DND-41 (cell line): Measurements from ENCODE around the gene ZNF583.
A peak's percentile ranks its signal among the peaks of the same experiment; 100 is the strongest.

Source experiments
- ATAC-seq: fragments of 200-7000 bp; cut with Tn5 transposase; 3 replicates; pipeline ENCODE4 v1.9.1; 2021; ENCODE audit warnings: low read depth; ENCODE audit not compliant: insufficient read depth
- DNase-seq: peaks from one replicate; pipeline ENCODE4 v3.0.0-alpha.2; 2020
- H2AFZ ChIP-seq: 2 replicates; pipeline ENCODE4 v1.6.0; 2012; ENCODE audit warnings: low read depth, low read length
- H3K27ac ChIP-seq: 2 replicates; pipeline ENCODE4 v1.5.1; 2012; ENCODE audit warnings: low read length, inconsistent platforms
- H3K27me3 ChIP-seq: fragments of 200-600 bp; sonication (generic); 2 replicates; pipeline ENCODE4 v1.6.0; 2012; ENCODE audit warnings: low read length, mild to moderate bottlenecking, inconsistent platforms; ENCODE audit not compliant: insufficient read depth, poor library complexity
- H3K36me3 ChIP-seq: 2 replicates; pipeline ENCODE4 v1.5.1; 2012; ENCODE audit warnings: low read length, inconsistent platforms; ENCODE audit not compliant: insufficient read depth
- H3K4me1 ChIP-seq: 2 replicates; pipeline ENCODE4 v1.5.1; 2012; ENCODE audit warnings: mild to moderate bottlenecking, low read length; ENCODE audit not compliant: insufficient read depth
- H3K4me2 ChIP-seq: 2 replicates; pipeline ENCODE4 v1.6.0; 2012; ENCODE audit warnings: mild to moderate bottlenecking, moderate library complexity, low read length, inconsistent platforms; ENCODE audit not compliant: insufficient read depth
- H3K4me3 ChIP-seq, 2 experiments: fragments of 200-600 bp in 1 of 2; shearing (Covaris generic) in 1 of 2; 2 replicates each; pipeline ENCODE4 v1.5.1; 2012 to 2016; ENCODE audit warnings: inconsistent platforms in 2 of 2, low read length in 2 of 2, mild to moderate bottlenecking in 2 of 2, low read depth in 1 of 2, moderate library complexity in 1 of 2
- H3K79me2 ChIP-seq: 2 replicates; pipeline ENCODE4 v1.6.0; 2012; ENCODE audit warnings: low read length, inconsistent platforms; ENCODE audit not compliant: insufficient read depth
- H3K9ac ChIP-seq: 2 replicates; pipeline ENCODE4 v1.6.0; 2012; ENCODE audit warnings: low read depth, mild to moderate bottlenecking, inconsistent platforms, low read length, moderate library complexity
- H3K9me3 ChIP-seq: 2 replicates; pipeline ENCODE4 v1.5.1; 2012; ENCODE audit warnings: low read length, moderate library complexity, mild to moderate bottlenecking, inconsistent platforms; ENCODE audit not compliant: insufficient read depth, severe bottlenecking
- H4K20me1 ChIP-seq: 2 replicates; pipeline ENCODE4 v1.6.0; 2012; ENCODE audit warnings: low read length; ENCODE audit not compliant: insufficient read depth
- EZH2 ChIP-seq: IDR thresholded peaks from 3 replicates; pipeline ENCODE4 v1.6.1; 2012; ENCODE audit warnings: borderline replicate concordance, low read depth, mild to moderate bottlenecking, moderate library complexity, low read length, inconsistent platforms; ENCODE audit not compliant: severe bottlenecking
- TF ChIP-seq, protein P1 (sequence below): IDR thresholded peaks from 2 replicates; pipeline ENCODE4 v1.5.1; 2012; ENCODE audit warnings: borderline replicate concordance, low read length, moderate library complexity, mild to moderate bottlenecking; ENCODE audit not compliant: poor library complexity, severe bottlenecking; ENCODE audit errors: extremely low read depth

ZNF583 gene

DNA sequence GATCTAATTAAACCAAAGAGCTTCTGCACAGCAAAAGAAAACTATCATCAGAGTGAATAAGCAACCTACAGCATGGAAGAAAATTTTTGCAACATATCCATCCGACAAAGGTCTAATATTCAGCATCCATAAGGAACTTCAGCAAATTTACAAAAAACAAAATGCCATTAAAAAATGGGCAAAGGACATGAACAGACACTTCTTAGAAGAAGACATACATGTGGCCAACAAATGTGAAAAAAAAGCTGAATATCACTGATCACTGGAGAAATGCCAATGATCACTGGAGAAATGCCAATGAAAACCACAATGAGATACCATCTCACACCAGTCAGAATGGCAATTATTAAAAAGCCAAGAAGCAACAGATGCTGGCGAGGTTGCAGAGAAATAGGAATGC lies 43.3 kb upstream of the ZNF583 start:
- ATAC-seq (no peak), DNase-seq (no peak)
- Histone ChIP-seq H4K20me1 (no peaks in the 10 kb centered on the region), H3K4me2 (no peak overlapping the region), H3K4me1 (no peaks in the 10 kb centered on the region), H3K9ac (no peak overlapping the region), H3K9me3 (peaks cover 4% of the 10 kb centered on the region), H3K79me2 (no peaks in the 10 kb centered on the region), H3K4me3 (no peak overlapping the region), H3K27ac (no peak overlapping the region), H3K27me3 (no peaks in the 10 kb centered on the region), H2AFZ (no peak overlapping the region), H3K36me3 (no peaks in the 10 kb centered on the region)
- TF ChIP-seq, protein P1, sequence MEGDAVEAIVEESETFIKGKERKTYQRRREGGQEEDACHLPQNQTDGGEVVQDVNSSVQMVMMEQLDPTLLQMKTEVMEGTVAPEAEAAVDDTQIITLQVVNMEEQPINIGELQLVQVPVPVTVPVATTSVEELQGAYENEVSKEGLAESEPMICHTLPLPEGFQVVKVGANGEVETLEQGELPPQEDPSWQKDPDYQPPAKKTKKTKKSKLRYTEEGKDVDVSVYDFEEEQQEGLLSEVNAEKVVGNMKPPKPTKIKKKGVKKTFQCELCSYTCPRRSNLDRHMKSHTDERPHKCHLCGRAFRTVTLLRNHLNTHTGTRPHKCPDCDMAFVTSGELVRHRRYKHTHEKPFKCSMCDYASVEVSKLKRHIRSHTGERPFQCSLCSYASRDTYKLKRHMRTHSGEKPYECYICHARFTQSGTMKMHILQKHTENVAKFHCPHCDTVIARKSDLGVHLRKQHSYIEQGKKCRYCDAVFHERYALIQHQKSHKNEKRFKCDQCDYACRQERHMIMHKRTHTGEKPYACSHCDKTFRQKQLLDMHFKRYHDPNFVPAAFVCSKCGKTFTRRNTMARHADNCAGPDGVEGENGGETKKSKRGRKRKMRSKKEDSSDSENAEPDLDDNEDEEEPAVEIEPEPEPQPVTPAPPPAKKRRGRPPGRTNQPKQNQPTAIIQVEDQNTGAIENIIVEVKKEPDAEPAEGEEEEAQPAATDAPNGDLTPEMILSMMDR: no peak
- TF ChIP-seq EZH2: no peak

DNA sequence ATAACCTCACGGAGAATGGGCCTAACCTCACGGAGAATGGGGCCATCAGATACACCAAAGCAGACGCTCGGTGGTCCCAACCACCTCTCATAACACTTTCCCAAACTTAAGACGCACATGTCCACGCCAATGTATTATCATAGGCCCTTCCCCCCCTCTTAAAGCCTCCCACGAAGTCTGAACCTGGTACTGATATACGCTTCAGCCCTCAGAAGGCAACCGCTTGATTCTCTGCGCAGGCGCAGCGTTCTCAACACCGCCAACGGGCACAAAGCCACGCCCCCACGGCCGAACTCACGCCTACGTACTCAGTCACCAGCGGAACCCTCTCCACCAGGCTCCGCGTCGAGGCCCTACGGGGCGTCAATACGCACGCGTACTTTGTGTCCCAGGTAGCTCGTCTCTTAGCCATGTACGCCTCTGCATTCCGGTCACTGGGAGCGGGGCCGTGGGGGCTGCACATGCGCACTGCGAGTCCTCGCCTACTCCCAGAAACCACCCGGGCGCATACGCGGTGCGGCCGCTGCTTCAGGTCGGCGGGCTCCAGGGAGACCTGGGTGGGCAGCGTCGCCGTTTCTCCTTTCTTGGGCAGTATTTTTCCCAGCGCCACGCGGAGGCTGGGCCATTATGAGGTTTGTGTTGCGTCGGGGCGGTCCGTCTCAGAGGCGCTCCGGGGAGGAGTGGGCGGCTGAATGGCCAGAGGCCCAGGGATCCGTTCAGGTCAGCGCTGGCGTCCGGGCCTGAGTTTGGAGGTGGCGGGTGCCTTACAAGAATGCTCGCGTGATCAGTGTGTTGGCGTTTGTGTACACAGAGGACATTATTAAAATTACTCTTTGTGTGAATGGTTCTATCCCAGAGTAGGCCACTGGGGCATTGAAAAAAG lies 36.1 kb upstream of the ZNF583 start:
- Histone ChIP-seq H4K20me1 (no peaks in the 10 kb centered on the region), H3K4me3 (peak overlapping the region in 1 of 2 experiments; percentile 28; a peak in 2 of 4 replicates), H3K9me3 (no peaks in the 10 kb centered on the region), H3K4me1 (no peaks in the 10 kb centered on the region), H2AFZ (no peak overlapping the region), H3K27ac (no peak overlapping the region), H3K79me2 (no peaks in the 10 kb centered on the region), H3K9ac (no peak overlapping the region), H3K36me3 (no peaks in the 10 kb centered on the region), H3K27me3 (peaks cover 10% of the 10 kb centered on the region), H3K4me2 (no peak overlapping the region)
- DNase-seq (peak; percentile 36), ATAC-seq (peak; percentile 40; the same call in 2 of the 3 replicates)
- TF ChIP-seq, protein P1: no peak
- TF ChIP-seq EZH2: no peak

DNA sequence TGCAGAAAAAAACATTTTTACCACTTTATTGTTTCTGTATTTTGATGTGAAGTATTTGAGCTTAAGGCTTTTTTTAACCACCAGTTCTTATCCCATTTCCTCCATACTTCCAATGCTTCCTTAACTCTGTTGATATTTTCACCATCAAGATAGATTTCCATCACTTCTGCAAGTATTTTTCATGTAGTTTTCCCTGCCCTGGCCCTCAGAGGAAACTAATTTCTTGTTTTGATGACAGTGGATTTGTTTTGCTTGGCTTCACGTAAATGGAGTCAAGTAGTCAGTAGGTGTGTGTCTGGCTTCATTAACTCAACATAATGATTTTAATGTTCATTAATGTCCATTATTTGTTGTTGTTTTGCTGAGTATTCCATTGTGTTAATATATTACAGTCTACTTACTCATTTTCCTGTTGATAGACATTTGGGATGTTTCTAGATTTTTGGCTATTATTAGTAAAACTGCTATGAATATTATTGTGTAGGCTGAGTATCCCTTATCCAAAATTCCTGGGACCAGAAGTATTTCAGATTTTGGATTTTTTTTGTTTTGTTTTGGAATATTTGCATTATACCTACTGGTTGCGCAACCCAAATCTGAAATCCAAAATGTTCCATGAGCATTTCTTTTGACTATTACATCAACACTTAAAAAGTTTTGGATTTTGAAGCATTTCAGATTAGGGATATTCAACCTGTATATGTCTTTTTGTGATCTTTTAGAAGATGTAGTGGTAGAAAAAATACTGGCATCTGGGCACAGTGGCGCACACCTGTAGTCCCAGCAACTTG lies 34.1 kb upstream of the ZNF583 start:
- peaks cover 10% of the 10 kb centered on the region for H3K27me3 ChIP-seq
- no peaks in the 10 kb centered on the region for H3K79me2 ChIP-seq
- H3K36me3 ChIP-seq: no peaks in the 10 kb centered on the region
- no peak overlapping the region for H3K9ac ChIP-seq
- no peak for ATAC-seq
- no peaks in the 10 kb centered on the region for H3K4me1 ChIP-seq
- H3K27ac ChIP-seq: no peak overlapping the region
- no peak overlapping the region for H3K4me2 ChIP-seq
- no peak overlapping the region for H2AFZ ChIP-seq
- TF ChIP-seq, protein P1: no peak
- no peak for TF ChIP-seq EZH2
- no peaks in the 10 kb centered on the region for H4K20me1 ChIP-seq
- no peaks in the 10 kb centered on the region for H3K9me3 ChIP-seq
- DNase-seq: no peak
- no peak overlapping the region for H3K4me3 ChIP-seq
